A673 (cell line): Measurements from ENCODE around the gene RGS13. TPM values are rescaled to one million over a fixed set of nuclear protein-coding genes. Genes with fewer than 3 reads are reported as not detected.

ENCODE experiments used
- BruUV-seq: library from RNA; stranded (reverse); fragments of 400-500 nt; replicated peaks from 2 replicates; lab custom pipeline; 2021; lab: Mats Ljungman, UMichigan
- CTCF ChIA-PET: fragments of 300-600 bp; sonication (Branson Sonifier 250); formaldehyde crosslinking; loops from one replicate; lab custom pipeline; 2022; ENCODE audit warnings: antibody characterized with exemption; lab: Charles Lee
- POLR2A ChIA-PET: fragments of 300-600 bp; sonication (Branson Sonifier 250); formaldehyde crosslinking; loops from one replicate; lab custom pipeline; 2022; ENCODE audit warnings: antibody characterized with exemption; ENCODE audit not compliant: low non-redundant PET; lab: Charles Lee
- DNase-seq: peaks from one replicate; pipeline ENCODE4 v3.0.0-alpha.2; 2015; ENCODE audit warnings: low spot score
- H3K27ac ChIP-seq: fragments of 200-600 bp; sonication (generic); 2 replicates; pipeline ENCODE4 v1.5.1; 2016; ENCODE audit warnings: mixed run types, low read depth, mild to moderate bottlenecking, mixed read lengths, antibody characterized with exemption, low read length; ENCODE audit not compliant: poor library complexity, severe bottlenecking
- H3K27me3 ChIP-seq: fragments of 200-600 bp; sonication (generic); replicated peaks from 2 replicates; pipeline ENCODE4 v1.6.1; 2017; ENCODE audit warnings: mixed run types, low read depth, mild to moderate bottlenecking, mixed read lengths, antibody characterized with exemption, low read length; ENCODE audit not compliant: insufficient read depth, poor library complexity
- H3K36me3 ChIP-seq: fragments of 200-600 bp; sonication (generic); 2 replicates; pipeline ENCODE4 v1.6.1; 2016; ENCODE audit warnings: mixed run types, mild to moderate bottlenecking, mixed read lengths, antibody characterized with exemption, low read length; ENCODE audit not compliant: insufficient read depth, poor library complexity, severe bottlenecking
- H3K4me1 ChIP-seq: fragments of 200-600 bp; sonication (generic); 2 replicates; pipeline ENCODE4 v1.6.1; 2017; ENCODE audit warnings: mixed run types, mild to moderate bottlenecking, mixed read lengths, antibody characterized with exemption, low read length; ENCODE audit not compliant: insufficient read depth, poor library complexity, severe bottlenecking
- H3K4me3 ChIP-seq: fragments of 200-600 bp; sonication (generic); 2 replicates; pipeline ENCODE4 v1.5.1; 2016; ENCODE audit warnings: low read depth, mixed run types, mild to moderate bottlenecking, mixed read lengths, low read length; ENCODE audit not compliant: poor library complexity, severe bottlenecking
- H3K9me3 ChIP-seq: fragments of 200-600 bp; sonication (generic); 2 replicates; pipeline ENCODE4 v1.6.1; 2016; ENCODE audit warnings: mixed run types, low read depth, mild to moderate bottlenecking, mixed read lengths, antibody characterized with exemption, low read length; ENCODE audit not compliant: poor library complexity, severe bottlenecking
- CTCF ChIP-seq: fragments of 300-800, 200-600 bp; sonication (generic); conservative IDR thresholded peaks from 2 replicates; pipeline ENCODE4 v1.5.1; 2017; ENCODE audit warnings: low read depth, mild to moderate bottlenecking, antibody characterized with exemption, low read length, moderate library complexity, mixed read lengths
- EZH2 ChIP-seq: fragments of 200-600 bp; sonication (generic); IDR thresholded peaks from 2 replicates; pipeline ENCODE4 v1.6.1; 2017; ENCODE audit warnings: borderline replicate concordance, low read depth, mild to moderate bottlenecking, mixed read lengths, antibody characterized with exemption, low read length; ENCODE audit not compliant: poor library complexity, severe bottlenecking
- intact Hi-C: fragments of 100-400 bp; cut with micrococcal nuclease; formaldehyde crosslinking; loops from one replicate; pipeline ENCODE4 v1.10.0; 2022; ENCODE audit not compliant: unreplicated experiment
- total RNA-seq: library from RNA; stranded (reverse); gene quantifications from 2 replicates; pipeline ENCODE4 v1.2.3, GENCODE V29; 2021

Gene RGS13
- total RNA-seq, 1 experiment from 2014 or later, result not detected

- no peaks in the 10 kb centered on the region for H3K27me3 ChIP-seq
- BruUV-seq, result no TSS peak
- H3K36me3 ChIP-seq, result no peaks in the 10 kb centered on the region
- CTCF ChIA-PET, result no interaction called here
- no peak for DNase-seq
- no peaks in the 10 kb centered on the region for H3K9me3 ChIP-seq
- H3K4me3 ChIP-seq, result no peak overlapping the region
- intact Hi-C loops, result no loop called here
- POLR2A ChIA-PET, result no interaction called here
- peaks cover 36% of the 10 kb centered on the region for H3K4me1 ChIP-seq
- TF ChIP-seq CTCF (no peak), EZH2 (no peak)
- no peak overlapping the region for H3K27ac ChIP-seq
Observed at GRCh38 chr1:192601143-192601542, 34.8 kb upstream of the RGS13 start.

GRCh38 chr1:192601567-192601966 lies 34.4 kb upstream of the RGS13 start:
- BruUV-seq, result no TSS peak
- intact Hi-C loops, result no loop called here
- H3K4me1 ChIP-seq, result peaks cover 36% of the 10 kb centered on the region
- no peaks in the 10 kb centered on the region for H3K36me3 ChIP-seq
- no peak for TF ChIP-seq EZH2
- no peak for TF ChIP-seq CTCF
- no peak overlapping the region for H3K27ac ChIP-seq
- no peaks in the 10 kb centered on the region for H3K27me3 ChIP-seq
- H3K9me3 ChIP-seq, result no peaks in the 10 kb centered on the region
- CTCF ChIA-PET, result no interaction called here
- H3K4me3 ChIP-seq, result no peak overlapping the region
- no peak for DNase-seq
- POLR2A ChIA-PET, result no interaction called here

- Histone ChIP-seq H3K27ac (no peak overlapping the region), H3K4me3 (no peak overlapping the region), H3K4me1 (peaks cover 36% of the 10 kb centered on the region), H3K9me3 (no peaks in the 10 kb centered on the region), H3K27me3 (no peaks in the 10 kb centered on the region), H3K36me3 (no peaks in the 10 kb centered on the region)
- TF ChIP-seq CTCF (no peak), EZH2 (no peak)
- intact Hi-C loops, result no loop called here
- POLR2A ChIA-PET, result no interaction called here
- BruUV-seq, result no TSS peak
- CTCF ChIA-PET, result no interaction called here
- no peak for DNase-seq
Observed at GRCh38 chr1:192602757-192603156, 33.2 kb upstream of the RGS13 start.
